ENCODE results near the gene RNF41. TPM values are rescaled to one million over a fixed set of nuclear protein-coding genes. Genes with fewer than 3 reads are reported as not detected.

Gene RNF41
- total and polyA plus RNA-seq, 11 donors = 10.6 to 84.0 (median 53.3) TPM

DNA sequence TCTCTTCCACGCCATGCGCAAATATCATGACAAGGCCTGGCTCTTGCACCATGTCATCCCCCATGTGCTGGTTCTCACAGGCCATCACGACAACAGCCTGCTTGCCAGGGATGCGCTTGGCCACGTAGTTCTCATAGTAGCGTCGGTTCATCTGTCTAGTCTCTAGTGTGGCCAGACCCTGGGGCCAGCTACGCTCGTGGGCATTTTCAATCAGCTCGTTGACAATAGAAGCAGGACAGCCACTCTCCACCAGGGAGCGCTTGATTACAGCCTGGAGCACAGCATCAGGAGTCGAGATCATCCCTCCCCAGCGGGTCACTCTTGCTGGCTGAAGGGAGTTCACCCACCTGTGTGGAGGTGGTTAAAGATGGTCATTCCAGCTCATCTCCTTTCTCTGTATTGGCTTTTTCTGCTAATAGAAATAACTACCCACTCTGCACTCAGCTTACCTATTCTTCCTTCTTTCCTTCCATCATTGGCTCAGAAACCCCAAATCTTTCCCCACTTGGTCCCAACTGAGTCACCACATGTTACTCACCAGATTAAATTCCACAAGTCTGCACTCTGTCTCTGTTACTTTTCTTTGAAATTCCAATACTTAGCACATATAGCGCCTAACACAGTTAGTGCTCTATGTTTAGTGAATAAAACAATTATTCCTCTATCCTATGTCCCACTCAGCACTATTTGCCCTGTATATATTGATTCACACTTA is 15.1 kb downstream of the RNF41 start:
- Histone ChIP-seq H3K4me3 (no peak overlapping the region), H3K36me3 (peaks cover 3 to 76% (median 71%) of the 10 kb centered on the region in 9 donors), H3K27me3 (no peaks in the 10 kb centered on the region), H3K9me3 (no peaks in the 10 kb centered on the region), H3K4me1 (peaks cover 0 to 17% (median 1%) of the 10 kb centered on the region in 12 donors), H3K27ac (no peak overlapping the region)
- 55 to 61% (median 57%) methylated on average over 14 of the region's 14 CpGs for WGBS, 4 donors
- DNase-seq (peak; percentile 34 to 70 (median 57)), ATAC-seq (peak; percentile 28 to 76 (median 68))
- intact Hi-C loops (cut with DNase I) = loop anchor here in 1 of 10 donors (10.0 kb wide), 1 partner anchor 258 kb away; the partner anchor contains the start of gene SPRYD4
- no peak for TF ChIP-seq POLR2A (IDR thresholded peaks at IDR 0.05)
- TF ChIP-seq, protein P1, sequence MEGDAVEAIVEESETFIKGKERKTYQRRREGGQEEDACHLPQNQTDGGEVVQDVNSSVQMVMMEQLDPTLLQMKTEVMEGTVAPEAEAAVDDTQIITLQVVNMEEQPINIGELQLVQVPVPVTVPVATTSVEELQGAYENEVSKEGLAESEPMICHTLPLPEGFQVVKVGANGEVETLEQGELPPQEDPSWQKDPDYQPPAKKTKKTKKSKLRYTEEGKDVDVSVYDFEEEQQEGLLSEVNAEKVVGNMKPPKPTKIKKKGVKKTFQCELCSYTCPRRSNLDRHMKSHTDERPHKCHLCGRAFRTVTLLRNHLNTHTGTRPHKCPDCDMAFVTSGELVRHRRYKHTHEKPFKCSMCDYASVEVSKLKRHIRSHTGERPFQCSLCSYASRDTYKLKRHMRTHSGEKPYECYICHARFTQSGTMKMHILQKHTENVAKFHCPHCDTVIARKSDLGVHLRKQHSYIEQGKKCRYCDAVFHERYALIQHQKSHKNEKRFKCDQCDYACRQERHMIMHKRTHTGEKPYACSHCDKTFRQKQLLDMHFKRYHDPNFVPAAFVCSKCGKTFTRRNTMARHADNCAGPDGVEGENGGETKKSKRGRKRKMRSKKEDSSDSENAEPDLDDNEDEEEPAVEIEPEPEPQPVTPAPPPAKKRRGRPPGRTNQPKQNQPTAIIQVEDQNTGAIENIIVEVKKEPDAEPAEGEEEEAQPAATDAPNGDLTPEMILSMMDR (IDR thresholded peaks at IDR 0.05) = peak; percentile 34 to 63 (median 50)

DNA sequence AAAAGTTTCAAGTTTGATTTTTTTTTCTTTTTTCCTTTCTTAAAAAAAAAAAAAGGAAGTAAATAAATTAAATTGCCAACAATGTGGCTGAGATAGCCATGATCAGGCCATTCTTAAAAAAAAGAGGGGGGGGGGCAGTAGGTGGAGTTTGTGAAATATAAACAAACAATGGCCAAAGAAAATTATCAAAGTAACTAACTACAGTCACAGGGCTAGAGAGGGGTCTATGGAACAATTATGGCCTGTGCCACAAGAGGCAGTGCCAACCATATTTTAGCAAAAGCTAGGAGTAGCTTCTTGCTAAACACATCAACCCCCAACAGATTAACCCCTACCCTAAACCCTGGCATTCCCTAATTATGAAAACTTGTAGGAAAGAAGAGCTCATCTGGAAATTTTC is 16.3 kb downstream of the RNF41 start:
- Histone ChIP-seq H3K27ac (peak overlapping the region in 2 of 12 donors; percentile 13 to 32), H3K36me3 (peaks cover 3 to 64% (median 59%) of the 10 kb centered on the region in 9 donors)
- TF ChIP-seq, protein P1 (IDR thresholded peaks at IDR 0.05) = no peak
- no peak for TF ChIP-seq POLR2A (IDR thresholded peaks at IDR 0.05)

DNA sequence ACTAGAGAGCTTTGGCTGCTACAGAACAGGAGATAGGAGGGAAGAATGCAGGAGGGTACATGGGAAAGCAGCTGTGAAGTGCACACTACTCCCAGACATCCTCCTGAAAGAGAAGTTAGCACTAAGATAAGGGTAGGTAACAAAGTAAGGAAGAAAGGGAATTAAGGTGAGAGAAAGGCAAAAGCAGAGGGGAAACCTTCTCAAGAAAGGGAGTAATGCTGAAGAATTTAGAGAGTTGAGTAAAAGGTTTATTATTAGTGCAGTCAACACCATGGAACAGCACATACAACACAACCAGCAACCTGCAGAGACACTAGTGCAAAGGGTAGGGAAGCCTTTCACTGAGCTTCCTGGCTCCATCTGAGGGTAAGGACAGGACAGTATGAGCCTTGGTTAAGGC is 17.4 kb downstream of the RNF41 start:
- H3K9me3 ChIP-seq = no peaks in the 10 kb centered on the region
- peaks cover 0 to 53% (median 48%) of the 10 kb centered on the region in 9 donors for H3K36me3 ChIP-seq
- peaks cover 0 to 17% (median 1%) of the 10 kb centered on the region in 12 donors for H3K4me1 ChIP-seq
- no peak for DNase-seq
- H3K27me3 ChIP-seq = no peaks in the 10 kb centered on the region
- TF ChIP-seq, protein P1 (IDR thresholded peaks at IDR 0.05) = no peak
- no peak for TF ChIP-seq POLR2A (IDR thresholded peaks at IDR 0.05)
- no peak overlapping the region for H3K4me3 ChIP-seq
- peak overlapping the region in 1 of 12 donors; percentile 14 for H3K27ac ChIP-seq
- ATAC-seq = no peak
- intact Hi-C loops (cut with DNase I) = loop anchor here in 1 of 10 donors (10.0 kb wide), 1 partner anchor 261 kb away; the partner anchor contains the start of gene SPRYD4

More for the DNA sequence above, 16.3 kb downstream of the RNF41 start:
- ATAC-seq (no peak), DNase-seq (no peak)
- intact Hi-C loops (cut with DNase I) = loop anchor here in 1 of 10 donors (10.0 kb wide), 1 partner anchor 259 kb away; the partner anchor contains the start of gene SPRYD4
- no peak overlapping the region for H3K4me3 ChIP-seq
- peaks cover 0 to 17% (median 1%) of the 10 kb centered on the region in 12 donors for H3K4me1 ChIP-seq
- no peaks in the 10 kb centered on the region for H3K9me3 ChIP-seq
- H3K27me3 ChIP-seq = no peaks in the 10 kb centered on the region

DNA sequence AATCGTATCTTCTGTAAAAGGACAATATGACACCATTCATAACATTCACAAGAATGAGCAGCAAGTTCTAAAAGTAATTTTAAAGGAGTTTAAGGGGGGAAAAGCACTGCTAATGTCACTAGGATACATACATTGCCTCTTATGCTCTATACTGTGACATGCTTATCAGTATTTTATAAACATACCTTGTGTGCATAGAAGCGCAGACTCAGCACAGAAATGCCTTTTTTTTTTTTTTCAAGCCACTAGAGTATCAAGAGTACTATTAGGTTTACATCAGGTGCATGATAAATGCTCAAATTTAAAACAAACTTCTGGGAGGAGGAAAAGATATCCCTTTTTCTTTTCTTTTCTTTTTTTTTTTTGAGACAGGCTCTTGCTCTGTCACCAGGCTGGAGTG is 18.9 kb downstream of the RNF41 start:
- intact Hi-C loops (cut with DNase I) = loop anchor here in 1 of 10 donors (10.0 kb wide), 1 partner anchor 262 kb away; the partner anchor contains the start of gene SPRYD4
- ATAC-seq = no peak
- H3K27ac ChIP-seq = no peak overlapping the region

More for the DNA sequence above, 18.9 kb downstream of the RNF41 start:
- H3K27me3 ChIP-seq = no peaks in the 10 kb centered on the region
- peaks cover 0 to 17% (median 1%) of the 10 kb centered on the region in 12 donors for H3K4me1 ChIP-seq
- peaks cover 0 to 38% (median 33%) of the 10 kb centered on the region in 9 donors for H3K36me3 ChIP-seq
- no peak for TF ChIP-seq POLR2A (IDR thresholded peaks at IDR 0.05)
- TF ChIP-seq, protein P1 (IDR thresholded peaks at IDR 0.05) = no peak
- H3K4me3 ChIP-seq = no peak overlapping the region
- DNase-seq = no peak
- WGBS, 4 donors = 79 to 86% (median 81%) methylated on average over 2 of the region's 2 CpGs
- no peaks in the 10 kb centered on the region for H3K9me3 ChIP-seq

Measured in heart left ventricle (tissue), 16 donors.